SK-N-SH (cell line): ENCODE results near the gene FADS2. TPM values are rescaled to one million over a fixed set of nuclear protein-coding genes. Genes with fewer than 3 reads are reported as not detected.

Source experiments
- CTCF ChIA-PET: fragments of 300-600, 350-600 bp; formaldehyde crosslinking; extraction: SDS; loops from one replicate; lab custom pipeline; 2021; lab: Yijun Ruan, JAX
- POLR2A ChIA-PET: fragments of 350-600 bp; sonication (Branson Sonifier 250); formaldehyde crosslinking; extraction: SDS; loops from one replicate; lab custom pipeline; 2020; ENCODE audit warnings: antibody characterized with exemption, inconsistent platforms; lab: Yijun Ruan, JAX
- DNase-seq: peaks from one replicate; pipeline ENCODE4 v3.0.0; 2012
- H2AFZ ChIP-seq: fragments of 200-600 bp; sonication (generic); 2 replicates; pipeline ENCODE4 v1.8.1; 2016; ENCODE audit warnings: antibody characterized with exemption, mild to moderate bottlenecking, low read depth
- H3F3A ChIP-seq: fragments of 200-600 bp; sonication (generic); replicated peaks from 2 replicates; pipeline ENCODE3; 2016; ENCODE audit warnings: antibody characterized with exemption, mild to moderate bottlenecking; ENCODE audit not compliant: insufficient read depth
- H3K27ac ChIP-seq, 2 experiments: fragments of 200-500 bp in 1 of 2; fragments of 200-600 bp in 1 of 2; sonication (Bioruptor generic) in 1 of 2; sonication (generic), shearing (Covaris generic) in 1 of 2; 2 replicates each; pipeline versions ENCODE4 v1.5.1 to v1.6.1; 2014 to 2016; ENCODE audit warnings: low read depth in 2 of 2, inconsistent platforms in 1 of 2, low read length in 1 of 2, mild to moderate bottlenecking in 1 of 2, mixed read lengths in 1 of 2
- H3K27me3 ChIP-seq: fragments of 200-600 bp; sonication (generic), shearing (Covaris generic); 2 replicates; pipeline ENCODE4 v1.6.1; 2016; ENCODE audit warnings: mixed run types; ENCODE audit not compliant: insufficient read depth
- H3K36me3 ChIP-seq, 2 experiments: fragments of 200-500 bp in 1 of 2; fragments of 200-600 bp in 1 of 2; sonication (Bioruptor generic) in 1 of 2; sonication (generic) in 1 of 2; replicated peaks in 1 of 2; 2 replicates each; pipeline versions ENCODE3 to v1.5.1; 2014 to 2016; ENCODE audit warnings: low read length in 1 of 2, mild to moderate bottlenecking in 1 of 2; ENCODE audit not compliant: insufficient read depth in 2 of 2, control insufficient read depth in 1 of 2
- H3K4me1 ChIP-seq, 2 experiments: fragments of 200-500 bp in 1 of 2; fragments of 200-600 bp in 1 of 2; sonication (Bioruptor generic) in 1 of 2; sonication (generic), shearing (Covaris generic) in 1 of 2; 2 replicates each; pipeline versions ENCODE4 v1.5.1 to v1.6.1; 2014 to 2016; ENCODE audit warnings: low read depth in 1 of 2, low read length in 1 of 2, mixed run types in 1 of 2; ENCODE audit not compliant: insufficient read depth in 2 of 2, control insufficient read depth in 1 of 2
- H3K4me2 ChIP-seq: fragments of 200-600 bp; sonication (generic), shearing (Covaris generic); 2 replicates; pipeline ENCODE4 v1.6.1; 2017; ENCODE audit warnings: mixed run types
- H3K4me3 ChIP-seq, 2 experiments: fragments of 200-500 bp in 1 of 2; fragments of 200-600 bp in 1 of 2; sonication (Bioruptor generic) in 1 of 2; sonication (generic), shearing (Covaris generic) in 1 of 2; 2 replicates each; pipeline versions ENCODE4 v1.5.1 to v1.8.1; 2014 to 2016; ENCODE audit warnings: low read depth in 2 of 2, inconsistent platforms in 1 of 2, low read length in 1 of 2, mild to moderate bottlenecking in 1 of 2, mixed read lengths in 1 of 2, moderate library complexity in 1 of 2
- H3K79me2 ChIP-seq: fragments of 200-600 bp; sonication (generic); 2 replicates; pipeline ENCODE4 v1.8.1; 2017; ENCODE audit warnings: mild to moderate bottlenecking; ENCODE audit not compliant: insufficient read depth
- H3K9ac ChIP-seq: fragments of 200-600 bp; sonication (generic); 2 replicates; pipeline ENCODE4 v1.6.1; 2017; ENCODE audit warnings: mixed run types
- H3K9me2 ChIP-seq: fragments of 200-600 bp; sonication (generic); 2 replicates; pipeline ENCODE4 v1.6.1; 2017; ENCODE audit warnings: mixed run types
- H3K9me3 ChIP-seq: fragments of 200-600 bp; sonication (generic); 2 replicates; pipeline ENCODE4 v1.6.1; 2017; ENCODE audit warnings: mixed run types, mild to moderate bottlenecking, moderate library complexity
- H4K20me1 ChIP-seq: fragments of 200-600 bp; sonication (generic); 2 replicates; pipeline ENCODE4 v1.6.1; 2017; ENCODE audit warnings: mild to moderate bottlenecking, mixed run types; ENCODE audit not compliant: insufficient read depth
- EP300 ChIP-seq, 2 experiments: IDR thresholded peaks; 2 replicates each; pipeline versions ENCODE4 v1.4.0 to v1.6.1; 2012; ENCODE audit warnings: borderline replicate concordance in 1 of 2, low read depth in 1 of 2, low read length in 1 of 2
- FOXM1 ChIP-seq: IDR thresholded peaks from 2 replicates; pipeline ENCODE4 v1.4.0; 2012; ENCODE audit warnings: low read depth, mild to moderate bottlenecking
- GABPA ChIP-seq: IDR thresholded peaks from 2 replicates; pipeline ENCODE4 v1.4.0; 2012; ENCODE audit warnings: low read depth, mild to moderate bottlenecking
- GATA2 ChIP-seq: sonication (generic); formaldehyde crosslinking; IDR thresholded peaks from 2 replicates; pipeline ENCODE4 v1.5.0; 2020; ENCODE audit warnings: mild to moderate bottlenecking, missing genetic modification reagents
- JUND ChIP-seq: IDR thresholded peaks from 2 replicates; pipeline ENCODE4 v1.4.0; 2012
- MXI1 ChIP-seq: IDR thresholded peaks from 2 replicates; pipeline ENCODE4 v1.6.1; 2012; ENCODE audit warnings: mild to moderate bottlenecking, low read depth, low read length, improper control_type of control experiment
- RAD21 ChIP-seq: IDR thresholded peaks from 2 replicates; pipeline ENCODE4 v1.6.1; 2012; ENCODE audit warnings: mild to moderate bottlenecking, low read length
- RXRA ChIP-seq: IDR thresholded peaks from 2 replicates; pipeline ENCODE4 v1.4.0; 2012; ENCODE audit warnings: low read depth, mild to moderate bottlenecking, borderline replicate concordance
- WGBS: methylation state at CpG from one replicate; pipeline ENCODE4 v1.1.6; 2017; ENCODE audit warnings: low lambda C conversion rate; 5-methylcytosine and 5-hydroxymethylcytosine counted together
- polyA plus RNA-seq, 3 experiments: library from polyadenylated mRNA; depleted of rRNA; stranded (reverse); fragments of >200 nt; gene quantifications; 2 replicates each; pipeline ENCODE4 v1.2.3, GENCODE V29; 2012
- TF ChIP-seq, protein P1 (sequence below): fragments of 150-350 bp; IDR thresholded peaks from 2 replicates; pipeline ENCODE4 v1.6.1; 2017; ENCODE audit warnings: antibody characterized with exemption, low read length, low read depth, borderline replicate concordance
- TF ChIP-seq, protein P2 (sequence below): fragments of 150-350 bp; IDR thresholded peaks from 2 replicates; pipeline ENCODE4 v1.6.1; 2016; ENCODE audit warnings: mild to moderate bottlenecking, low read depth, low read length

The FADS2 gene
- polyA plus RNA-seq, 1 of the 3 experiments (the other 2 are of a cell fraction): 67.8 TPM

DNA sequence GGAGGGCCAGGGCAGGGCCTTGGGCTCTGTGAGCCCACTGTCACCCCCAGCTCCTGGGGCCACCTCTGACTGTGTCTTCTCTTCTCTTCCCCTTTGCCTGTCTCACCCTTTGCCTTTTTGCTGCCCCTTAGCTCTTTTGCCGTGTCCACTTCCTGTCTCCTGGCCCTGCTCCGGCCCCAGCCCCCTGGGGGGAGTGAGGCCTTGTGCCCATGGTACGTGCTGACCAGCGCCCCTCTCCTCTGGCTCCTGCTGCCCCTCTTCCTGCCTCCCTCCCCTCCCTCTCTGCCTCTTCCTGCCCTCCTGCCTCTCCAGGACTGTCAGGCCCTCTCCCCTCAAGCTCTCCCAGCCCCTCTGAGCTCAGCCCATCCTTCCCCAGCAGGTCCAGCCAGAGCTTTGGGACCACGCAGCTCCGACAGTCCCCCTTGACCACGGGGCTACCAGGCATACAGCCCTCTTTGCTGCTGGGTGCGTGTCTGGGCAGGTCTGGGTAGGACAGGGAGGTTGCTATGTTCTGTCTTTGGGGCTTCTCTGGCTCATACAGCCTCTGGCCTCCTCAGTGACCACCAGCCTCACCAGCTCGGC lies 47.4 kb upstream of the FADS2 start:
- POLR2A ChIA-PET: interaction anchor here (0.9 to 1.2 kb wide), 2 partner anchors 16 kb away, joined by 3 read pairs; no protein-coding TSS in a partner anchor
- H3K36me3 ChIP-seq: peaks cover 0 to 16% of the 10 kb centered on the region in 2 experiments
- no peak for TF ChIP-seq EP300 (IDR thresholded peaks at IDR 0.05; ENCODE audit: borderline replicate concordance in 1 of 2, low read depth in 1 of 2, low read length in 1 of 2)
- TF ChIP-seq JUND: no peak
- TF ChIP-seq FOXM1: no peak
- no peak overlapping the region for H3K4me3 ChIP-seq
- no peaks in the 10 kb centered on the region for H3F3A ChIP-seq
- H3K79me2 ChIP-seq: no peaks in the 10 kb centered on the region
- H3K4me2 ChIP-seq: no peak overlapping the region
- no peaks in the 10 kb centered on the region for H3K9me3 ChIP-seq
- 92% methylated on average over 8 of the region's 9 CpGs for WGBS
- no peak for DNase-seq
- H3K9me2 ChIP-seq: no peaks in the 10 kb centered on the region
- H3K9ac ChIP-seq: no peak overlapping the region
- CTCF ChIA-PET: interaction anchor here (0.7 to 10.8 kb wide), 9 partner anchors 7 to 109 kb away, joined by 3 to 78 read pairs (median 5); no protein-coding TSS in a partner anchor
- no peak overlapping the region for H2AFZ ChIP-seq
- peaks cover 0 to 31% of the 10 kb centered on the region in 2 experiments; a peak in 1 of 4 replicates for H3K4me1 ChIP-seq
- no peaks in the 10 kb centered on the region for H4K20me1 ChIP-seq
- no peaks in the 10 kb centered on the region for H3K27me3 ChIP-seq
- H3K27ac ChIP-seq: peak overlapping the region in 1 of 2 experiments; percentile 6; a peak in 1 of 4 replicates

DNA sequence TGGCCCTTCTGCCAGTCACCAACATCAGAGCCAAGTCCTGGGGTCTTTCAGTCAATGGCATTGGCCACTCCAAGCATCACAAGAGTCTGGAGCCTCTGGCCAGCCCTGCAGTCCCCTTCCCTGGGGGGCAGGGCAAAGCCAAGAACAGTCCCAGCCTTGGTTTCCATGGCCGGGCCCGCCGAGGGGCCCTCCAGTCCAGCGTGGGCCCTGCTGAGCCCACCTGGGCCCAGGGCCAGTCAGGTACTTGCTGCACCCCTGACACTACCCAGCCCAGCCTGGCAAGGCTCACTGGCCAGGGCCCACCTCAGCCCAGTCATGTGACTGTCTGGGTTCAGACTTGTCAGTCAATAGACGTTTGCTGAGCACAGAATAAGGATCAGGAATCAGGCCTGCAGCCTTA lies 46.5 kb upstream of the FADS2 start:
- CTCF ChIA-PET: interaction anchor here (1.3 to 10.8 kb wide), 5 partner anchors 15 to 327 kb away, joined by 4 to 78 read pairs (median 8); no protein-coding TSS in a partner anchor
- H3K27me3 ChIP-seq: no peaks in the 10 kb centered on the region
- TF ChIP-seq, protein P1, sequence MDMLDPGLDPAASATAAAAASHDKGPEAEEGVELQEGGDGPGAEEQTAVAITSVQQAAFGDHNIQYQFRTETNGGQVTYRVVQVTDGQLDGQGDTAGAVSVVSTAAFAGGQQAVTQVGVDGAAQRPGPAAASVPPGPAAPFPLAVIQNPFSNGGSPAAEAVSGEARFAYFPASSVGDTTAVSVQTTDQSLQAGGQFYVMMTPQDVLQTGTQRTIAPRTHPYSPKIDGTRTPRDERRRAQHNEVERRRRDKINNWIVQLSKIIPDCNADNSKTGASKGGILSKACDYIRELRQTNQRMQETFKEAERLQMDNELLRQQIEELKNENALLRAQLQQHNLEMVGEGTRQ: no peak
- TF ChIP-seq MXI1 (no peak), RXRA (no peak), GATA2 (CRISPR knock-in tag) (no peak), GABPA (no peak), RAD21 (no peak)
- TF ChIP-seq, protein P2, sequence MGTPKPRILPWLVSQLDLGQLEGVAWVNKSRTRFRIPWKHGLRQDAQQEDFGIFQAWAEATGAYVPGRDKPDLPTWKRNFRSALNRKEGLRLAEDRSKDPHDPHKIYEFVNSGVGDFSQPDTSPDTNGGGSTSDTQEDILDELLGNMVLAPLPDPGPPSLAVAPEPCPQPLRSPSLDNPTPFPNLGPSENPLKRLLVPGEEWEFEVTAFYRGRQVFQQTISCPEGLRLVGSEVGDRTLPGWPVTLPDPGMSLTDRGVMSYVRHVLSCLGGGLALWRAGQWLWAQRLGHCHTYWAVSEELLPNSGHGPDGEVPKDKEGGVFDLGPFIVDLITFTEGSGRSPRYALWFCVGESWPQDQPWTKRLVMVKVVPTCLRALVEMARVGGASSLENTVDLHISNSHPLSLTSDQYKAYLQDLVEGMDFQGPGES: no peak

More for the DNA sequence above, 46.5 kb upstream of the FADS2 start:
- H3K79me2 ChIP-seq: no peaks in the 10 kb centered on the region
- no peaks in the 10 kb centered on the region for H3F3A ChIP-seq
- WGBS: 91% methylated on average over 4 of the region's 5 CpGs
- no peaks in the 10 kb centered on the region for H3K9me2 ChIP-seq
- H3K9me3 ChIP-seq: no peaks in the 10 kb centered on the region
- H3K27ac ChIP-seq: peak overlapping the region in 1 of 2 experiments; percentile 28; a peak in 1 of 4 replicates
- H4K20me1 ChIP-seq: no peaks in the 10 kb centered on the region
- no peak overlapping the region for H2AFZ ChIP-seq
- POLR2A ChIA-PET: interaction anchor here (1.1 to 1.7 kb wide), 2 partner anchors 10 to 167 kb away, joined by 3 to 7 read pairs; no protein-coding TSS in a partner anchor
- H3K36me3 ChIP-seq: peaks cover 0 to 25% of the 10 kb centered on the region in 2 experiments
- no peak overlapping the region for H3K4me2 ChIP-seq
- DNase-seq: no peak
- H3K4me1 ChIP-seq: peaks cover 0 to 31% of the 10 kb centered on the region in 2 experiments; a peak in 1 of 4 replicates
- no peak overlapping the region for H3K9ac ChIP-seq
- H3K4me3 ChIP-seq: no peak overlapping the region
